Lung microvascular endothelial cell (primary cell): Measurements from ENCODE around the gene MRPL52. TPM values are rescaled to one million over a fixed set of nuclear protein-coding genes. Genes with fewer than 3 reads are reported as not detected.
"Not testable (repeated sequence)": the region's sequence is repeated elsewhere in the genome, so short reads cannot be mapped to it uniquely, and the experiment has no call there.

Experiments
- DNase-seq, 2 donors: peaks; one replicate each; pipeline versions ENCODE4 v3.0.0 to v3.0.0-alpha.2; 2010; ENCODE audit warnings: low read depth in 2 of 2
- total RNA-seq: library from RNA; depleted of rRNA; stranded (reverse); fragments of >200 nt; gene quantifications from 2 replicates; pipeline ENCODE4 v1.2.1, GENCODE V29; 2014

The MRPL52 gene
- total RNA-seq, 1 donor from 2014 or later, result 43.7 TPM

DNA sequence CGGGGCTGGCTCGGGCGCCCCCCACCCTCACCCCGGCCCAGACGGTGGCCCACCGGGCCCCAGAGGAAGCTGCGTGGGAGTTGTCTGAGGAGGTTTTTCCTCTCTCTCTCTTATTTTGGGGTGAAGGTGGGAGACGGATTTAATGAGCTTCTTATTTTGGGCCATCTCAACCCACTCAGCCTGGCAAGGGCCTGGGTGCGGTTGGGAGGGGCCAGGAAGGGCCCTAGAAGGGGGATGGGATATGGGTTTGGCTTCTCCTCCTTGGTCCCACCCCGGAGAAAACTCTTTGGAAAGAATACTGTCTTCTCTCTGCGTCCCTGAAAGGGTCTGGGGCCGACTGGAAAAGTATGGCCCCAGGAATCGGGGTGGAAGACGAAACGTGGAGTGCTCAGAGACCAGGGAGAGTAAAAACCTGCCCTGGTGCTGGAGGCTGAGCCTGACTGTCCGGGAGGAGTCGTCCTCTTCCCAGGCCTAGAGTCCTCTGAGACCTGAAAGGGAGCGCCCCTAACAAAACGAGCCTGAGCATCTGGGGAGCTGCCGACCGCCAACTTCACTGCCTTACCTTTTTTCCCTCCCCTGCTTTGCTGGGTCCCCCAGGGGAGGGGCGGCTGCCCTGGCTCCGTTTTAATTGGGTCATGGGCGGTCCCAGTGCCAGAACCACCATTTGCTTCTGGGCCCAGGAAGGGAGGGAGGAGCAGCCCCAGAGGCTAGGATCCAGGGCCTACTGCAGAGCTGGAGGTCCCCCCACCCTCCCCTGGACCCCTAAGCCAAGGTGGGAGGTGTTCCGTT is 8.3 kb downstream of the MRPL52 start:
- peak; percentile 33 to 42 for DNase-seq

DNA sequence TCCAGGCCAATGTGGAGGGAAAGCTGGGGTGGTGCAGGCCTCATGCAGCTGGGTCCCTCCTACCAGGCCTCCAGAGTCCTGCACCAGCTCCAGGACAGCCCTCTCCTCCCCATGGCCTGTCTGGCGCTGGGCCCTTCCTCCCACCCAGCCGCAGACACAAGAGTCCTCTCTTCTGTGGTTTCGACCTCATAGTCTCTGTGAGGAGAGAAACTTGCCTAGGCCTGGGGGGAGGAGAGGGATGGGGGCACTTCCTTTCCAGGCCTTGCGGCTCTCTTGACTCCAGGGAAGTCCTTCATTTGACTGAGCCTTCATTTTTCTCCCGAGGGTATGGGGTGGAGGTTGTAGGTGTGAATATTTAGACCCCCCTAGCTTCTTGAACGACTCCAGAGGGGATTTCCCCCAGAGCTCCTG is 8.9 kb downstream of the MRPL52 start:
- DNase-seq, result peak in 1 of 2 donors; percentile 46

DNA sequence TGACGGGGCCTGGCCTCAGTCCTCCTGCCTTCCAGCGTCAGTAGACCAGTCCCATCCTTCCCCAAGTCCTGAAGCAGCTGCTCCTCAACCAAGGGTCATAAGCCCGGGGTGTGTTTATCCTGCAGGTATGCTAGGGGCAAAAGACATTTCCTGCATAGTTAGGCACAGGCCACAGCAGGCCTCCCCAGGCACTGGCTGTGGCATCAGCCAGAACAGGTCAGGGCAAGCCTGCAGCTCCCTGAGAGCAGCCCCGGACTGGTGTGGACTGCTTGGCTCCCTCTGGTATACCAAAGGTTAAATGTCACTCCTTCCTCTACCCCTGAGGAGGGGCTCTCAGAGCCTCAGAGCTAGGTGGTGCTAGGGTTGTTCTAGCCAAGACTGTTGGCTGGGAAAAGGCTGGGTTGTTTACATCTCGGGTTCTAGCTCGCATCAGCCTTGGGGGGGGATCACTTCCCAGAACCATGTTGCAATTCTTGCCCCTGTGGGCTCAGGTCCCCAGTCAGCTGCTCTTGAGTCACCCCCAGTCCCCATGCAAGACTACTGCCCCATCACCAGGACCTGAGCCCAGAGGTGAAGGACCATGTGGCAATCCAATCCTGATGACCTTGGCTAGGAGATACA is 9.6 kb downstream of the MRPL52 start:
- DNase-seq, result peak in 1 of 2 donors; percentile 23

DNA sequence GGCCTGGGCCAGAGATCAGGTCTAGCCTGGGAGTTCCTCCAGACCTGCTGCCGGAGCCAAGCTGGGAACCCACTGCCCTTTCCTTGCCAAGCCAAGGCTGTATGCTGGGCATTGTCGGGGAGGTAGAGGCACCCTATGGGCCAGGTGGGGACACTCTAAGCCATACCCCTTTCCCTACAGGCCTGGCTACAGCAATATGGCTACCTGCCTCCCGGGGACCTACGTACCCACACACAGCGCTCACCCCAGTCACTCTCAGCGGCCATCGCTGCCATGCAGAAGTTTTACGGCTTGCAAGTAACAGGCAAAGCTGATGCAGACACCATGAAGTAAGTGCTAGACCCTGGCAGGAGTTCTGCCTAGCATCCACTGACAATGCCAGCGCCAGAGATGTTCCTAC is 11.6 kb downstream of the MRPL52 start:
- no peak for DNase-seq

DNA sequence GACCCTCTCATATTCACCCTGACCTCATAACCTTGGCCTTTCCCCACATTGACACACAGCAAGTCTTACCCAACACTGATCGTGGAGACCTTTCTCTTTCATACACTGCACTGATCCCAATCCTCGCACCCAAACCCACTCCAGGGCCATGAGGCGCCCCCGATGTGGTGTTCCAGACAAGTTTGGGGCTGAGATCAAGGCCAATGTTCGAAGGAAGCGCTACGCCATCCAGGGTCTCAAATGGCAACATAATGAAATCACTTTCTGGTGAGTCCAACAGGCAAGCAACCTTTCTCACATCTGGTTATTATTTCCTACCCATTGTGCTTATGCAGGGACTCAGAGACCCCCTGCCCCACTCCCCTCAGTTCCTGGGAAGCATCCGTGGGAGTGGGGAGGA is 12.1 kb downstream of the MRPL52 start:
- no peak for DNase-seq

DNA sequence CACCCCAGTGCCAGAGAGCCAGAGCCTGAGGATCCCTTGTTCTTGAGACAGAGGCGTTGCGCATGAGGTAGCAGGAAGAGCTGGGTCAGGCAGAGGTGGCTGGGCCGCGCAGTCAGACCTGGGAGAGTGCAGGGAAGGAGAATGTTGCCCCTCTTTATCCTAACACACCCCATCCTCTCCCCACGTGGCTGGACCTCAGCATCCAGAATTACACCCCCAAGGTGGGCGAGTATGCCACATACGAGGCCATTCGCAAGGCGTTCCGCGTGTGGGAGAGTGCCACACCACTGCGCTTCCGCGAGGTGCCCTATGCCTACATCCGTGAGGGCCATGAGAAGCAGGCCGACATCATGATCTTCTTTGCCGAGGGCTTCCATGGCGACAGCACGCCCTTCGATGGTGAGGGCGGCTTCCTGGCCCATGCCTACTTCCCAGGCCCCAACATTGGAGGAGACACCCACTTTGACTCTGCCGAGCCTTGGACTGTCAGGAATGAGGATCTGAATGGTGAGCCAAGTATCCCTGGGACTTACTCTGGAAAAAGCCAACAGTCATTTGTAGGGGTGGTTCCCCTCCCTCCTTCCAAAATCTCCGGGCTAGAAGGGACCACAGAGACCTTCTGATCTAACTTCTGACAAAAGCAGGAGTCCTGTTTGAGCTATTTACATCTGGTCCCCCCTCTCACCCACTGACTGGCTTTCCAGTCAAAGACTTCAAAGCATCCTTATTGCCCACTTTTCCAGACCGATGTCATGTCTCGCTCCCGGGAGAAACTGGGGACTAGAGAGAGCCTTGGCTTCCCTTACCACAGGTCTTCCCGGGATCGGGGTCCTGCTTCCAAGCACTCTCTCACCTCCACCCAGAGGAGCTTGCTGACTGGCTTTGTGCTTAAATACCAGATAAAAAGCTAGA is 12.8 kb downstream of the MRPL52 start:
- DNase-seq, result no peak

DNA sequence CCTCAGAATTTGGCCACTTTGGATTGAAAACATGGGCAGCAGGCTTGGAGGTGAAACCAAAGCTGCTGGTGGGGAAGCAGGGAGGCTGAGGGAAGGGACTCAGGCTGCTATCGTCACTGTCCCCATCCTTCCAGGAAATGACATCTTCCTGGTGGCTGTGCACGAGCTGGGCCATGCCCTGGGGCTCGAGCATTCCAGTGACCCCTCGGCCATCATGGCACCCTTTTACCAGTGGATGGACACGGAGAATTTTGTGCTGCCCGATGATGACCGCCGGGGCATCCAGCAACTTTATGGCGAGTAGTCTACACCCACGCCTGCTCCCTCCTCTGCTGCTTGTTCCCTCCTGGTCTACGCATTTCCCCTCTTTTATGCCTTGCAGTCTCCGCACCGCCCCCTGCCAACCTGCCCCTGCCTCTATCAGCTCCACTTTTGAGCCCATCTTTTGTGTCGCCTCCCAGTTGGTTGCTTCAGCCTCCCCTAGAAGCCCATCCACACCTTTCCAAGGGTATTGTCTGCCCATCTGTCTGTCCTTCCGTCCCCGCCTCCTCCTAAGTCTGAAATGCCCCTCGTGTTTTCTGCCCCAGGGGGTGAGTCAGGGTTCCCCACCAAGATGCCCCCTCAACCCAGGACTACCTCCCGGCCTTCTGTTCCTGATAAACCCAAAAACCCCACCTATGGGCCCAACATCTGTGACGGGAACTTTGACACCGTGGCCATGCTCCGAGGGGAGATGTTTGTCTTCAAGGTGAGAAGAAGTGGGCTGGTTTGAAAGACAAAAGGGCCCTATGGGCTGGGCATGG is 13.6 kb downstream of the MRPL52 start:
- no peak for DNase-seq

DNA sequence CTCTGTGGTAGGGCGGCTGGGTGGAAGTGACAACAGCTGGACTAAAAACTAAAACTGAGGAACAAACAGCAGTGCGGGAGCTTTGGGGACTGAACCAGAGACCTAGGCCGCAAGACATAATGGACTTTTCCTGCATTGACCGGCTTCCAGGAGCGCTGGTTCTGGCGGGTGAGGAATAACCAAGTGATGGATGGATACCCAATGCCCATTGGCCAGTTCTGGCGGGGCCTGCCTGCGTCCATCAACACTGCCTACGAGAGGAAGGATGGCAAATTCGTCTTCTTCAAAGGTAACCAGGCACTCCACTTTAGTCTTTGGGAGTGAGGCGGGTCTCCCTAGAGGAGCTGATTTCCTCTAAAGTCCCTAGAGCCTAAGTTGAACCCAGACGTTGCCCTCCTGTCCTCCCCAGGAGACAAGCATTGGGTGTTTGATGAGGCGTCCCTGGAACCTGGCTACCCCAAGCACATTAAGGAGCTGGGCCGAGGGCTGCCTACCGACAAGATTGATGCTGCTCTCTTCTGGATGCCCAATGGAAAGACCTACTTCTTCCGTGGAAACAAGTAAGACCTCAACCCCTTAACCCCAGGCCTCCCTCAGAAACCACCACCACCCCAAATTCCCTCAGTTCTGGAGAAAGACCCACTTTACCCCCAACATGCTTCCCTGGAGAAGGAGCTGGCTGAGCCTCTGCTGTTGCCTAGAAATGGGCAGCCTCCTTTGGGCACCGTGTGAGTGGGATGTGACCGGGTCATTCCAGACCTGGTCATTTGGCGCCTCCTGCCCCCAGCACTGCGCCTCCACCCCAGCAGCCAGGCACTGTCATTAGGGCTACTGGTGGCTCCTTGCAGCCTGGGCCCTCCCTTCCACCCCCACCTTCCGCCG is 14.8 kb downstream of the MRPL52 start:
- DNase-seq, result no peak

DNA sequence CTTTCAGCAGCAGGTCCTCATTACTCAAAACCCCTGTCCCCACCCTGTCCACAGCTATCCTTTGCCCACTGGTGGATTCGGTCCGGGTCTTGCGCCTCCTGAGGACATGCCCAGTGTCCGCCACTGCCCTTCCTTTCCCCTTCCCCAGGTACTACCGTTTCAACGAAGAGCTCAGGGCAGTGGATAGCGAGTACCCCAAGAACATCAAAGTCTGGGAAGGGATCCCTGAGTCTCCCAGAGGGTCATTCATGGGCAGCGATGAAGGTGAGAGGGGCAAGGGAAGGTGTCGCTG is 15.4 kb downstream of the MRPL52 start:
- DNase-seq, result no peak

DNA sequence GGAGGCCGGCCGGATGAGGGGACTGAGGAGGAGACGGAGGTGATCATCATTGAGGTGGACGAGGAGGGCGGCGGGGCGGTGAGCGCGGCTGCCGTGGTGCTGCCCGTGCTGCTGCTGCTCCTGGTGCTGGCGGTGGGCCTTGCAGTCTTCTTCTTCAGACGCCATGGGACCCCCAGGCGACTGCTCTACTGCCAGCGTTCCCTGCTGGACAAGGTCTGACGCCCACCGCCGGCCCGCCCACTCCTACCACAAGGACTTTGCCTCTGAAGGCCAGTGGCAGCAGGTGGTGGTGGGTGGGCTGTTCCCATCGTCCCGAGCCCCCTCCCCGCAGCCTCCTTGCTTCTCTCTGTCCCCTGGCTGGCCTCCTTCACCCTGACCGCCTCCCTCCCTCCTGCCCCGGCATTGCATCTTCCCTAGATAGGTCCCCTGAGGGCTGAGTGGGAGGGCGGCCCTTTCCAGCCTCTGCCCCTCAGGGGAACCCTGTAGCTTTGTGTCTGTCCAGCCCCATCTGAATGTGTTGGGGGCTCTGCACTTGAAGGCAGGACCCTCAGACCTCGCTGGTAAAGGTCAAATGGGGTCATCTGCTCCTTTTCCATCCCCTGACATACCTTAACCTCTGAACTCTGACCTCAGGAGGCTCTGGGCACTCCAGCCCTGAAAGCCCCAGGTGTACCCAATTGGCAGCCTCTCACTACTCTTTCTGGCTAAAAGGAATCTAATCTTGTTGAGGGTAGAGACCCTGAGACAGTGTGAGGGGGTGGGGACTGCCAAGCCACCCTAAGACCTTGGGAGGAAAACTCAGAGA is 16.3 kb downstream of the MRPL52 start:
- DNase-seq, result no peak

DNA sequence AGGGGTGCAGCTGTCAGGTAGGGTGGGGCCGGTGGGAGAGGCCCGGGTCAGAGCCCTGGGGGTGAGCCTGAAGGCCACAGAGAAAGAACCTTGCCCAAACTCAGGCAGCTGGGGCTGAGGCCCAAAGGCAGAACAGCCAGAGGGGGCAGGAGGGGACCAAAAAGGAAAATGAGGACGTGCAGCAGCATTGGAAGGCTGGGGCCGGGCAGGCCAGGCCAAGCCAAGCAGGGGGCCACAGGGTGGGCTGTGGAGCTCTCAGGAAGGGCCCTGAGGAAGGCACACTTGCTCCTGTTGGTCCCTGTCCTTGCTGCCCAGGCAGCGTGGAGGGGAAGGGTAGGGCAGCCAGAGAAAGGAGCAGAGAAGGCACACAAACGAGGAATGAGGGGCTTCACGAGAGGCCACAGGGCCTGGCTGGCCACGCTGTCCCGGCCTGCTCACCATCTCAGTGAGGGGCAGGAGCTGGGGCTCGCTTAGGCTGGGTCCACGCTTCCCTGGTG is 17.2 kb downstream of the MRPL52 start:
- no peak for DNase-seq

DNA sequence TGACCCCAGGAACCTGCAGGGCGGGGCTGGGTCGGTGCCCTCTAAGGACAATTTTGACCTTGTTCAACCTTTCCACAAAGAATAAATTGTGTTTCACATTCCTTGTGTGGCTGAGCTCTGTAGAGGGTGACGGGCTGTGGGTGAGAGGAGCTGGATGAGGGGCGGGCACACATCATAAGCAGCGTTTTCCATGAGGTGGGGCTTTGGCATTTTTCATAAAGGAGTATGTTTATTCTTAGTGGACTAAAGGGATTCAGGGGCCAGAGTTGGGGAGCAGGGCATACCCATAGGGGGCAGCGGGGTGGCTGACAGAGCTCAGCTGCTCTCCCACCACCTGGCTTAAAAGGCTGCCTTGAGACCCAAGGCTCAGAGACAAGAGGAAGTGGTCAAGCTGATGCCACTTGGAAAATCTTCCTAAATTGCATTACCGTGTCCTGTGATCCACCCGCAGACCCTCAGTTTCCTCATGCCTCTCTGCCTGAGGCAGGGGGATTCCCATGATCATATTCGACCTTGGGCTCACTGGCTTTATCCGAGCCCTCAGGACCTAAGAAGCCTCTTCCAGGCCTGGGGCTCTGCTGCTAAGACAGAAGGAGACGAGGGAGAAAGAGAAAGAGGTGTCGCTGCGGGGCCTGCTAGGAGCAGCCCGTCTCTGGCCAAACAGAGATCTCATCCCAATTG is 18.1 kb downstream of the MRPL52 start:
- DNase-seq, result peak; percentile 41 to 57

DNA sequence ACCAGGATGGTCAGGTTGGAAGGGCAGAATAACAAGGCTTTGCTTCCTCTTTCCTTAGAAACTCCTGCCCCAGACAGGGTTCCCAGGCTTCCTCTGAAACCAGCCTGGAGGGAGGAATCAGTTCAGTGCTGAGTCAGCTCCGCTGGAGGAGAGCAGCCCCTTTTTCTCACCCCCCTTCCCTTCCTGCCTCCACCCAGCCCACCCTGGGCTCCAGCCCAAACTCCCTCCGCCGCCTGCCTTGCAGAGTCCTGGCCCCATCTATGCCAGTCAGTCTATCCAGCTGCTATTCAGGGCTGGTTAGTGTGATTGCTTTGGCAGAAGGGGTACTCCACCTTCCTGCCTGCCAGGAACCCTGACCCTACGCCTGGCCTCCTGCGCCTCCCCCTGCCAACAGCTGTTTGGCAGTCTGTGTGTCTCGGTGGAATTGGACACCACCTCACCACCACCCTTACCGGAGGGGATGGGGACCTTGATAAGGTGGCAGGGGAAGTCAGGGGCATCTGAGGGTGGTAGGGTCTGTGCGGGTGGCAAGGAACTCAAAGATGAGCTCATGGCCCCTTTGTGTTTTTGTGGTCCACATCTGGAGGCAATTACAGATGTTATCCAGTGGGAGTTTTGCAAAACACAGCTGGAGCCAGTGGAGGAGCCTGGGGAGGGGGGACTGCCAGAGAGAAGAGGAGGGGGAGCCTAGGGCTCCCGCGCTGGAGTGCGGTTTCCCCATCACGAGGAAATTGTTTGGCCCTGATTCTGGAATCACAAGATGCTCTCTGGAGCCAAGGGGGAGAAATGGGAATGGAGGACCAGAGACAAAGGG is 18.9 kb downstream of the MRPL52 start:
- DNase-seq, result peak; percentile 52 to 82

DNA sequence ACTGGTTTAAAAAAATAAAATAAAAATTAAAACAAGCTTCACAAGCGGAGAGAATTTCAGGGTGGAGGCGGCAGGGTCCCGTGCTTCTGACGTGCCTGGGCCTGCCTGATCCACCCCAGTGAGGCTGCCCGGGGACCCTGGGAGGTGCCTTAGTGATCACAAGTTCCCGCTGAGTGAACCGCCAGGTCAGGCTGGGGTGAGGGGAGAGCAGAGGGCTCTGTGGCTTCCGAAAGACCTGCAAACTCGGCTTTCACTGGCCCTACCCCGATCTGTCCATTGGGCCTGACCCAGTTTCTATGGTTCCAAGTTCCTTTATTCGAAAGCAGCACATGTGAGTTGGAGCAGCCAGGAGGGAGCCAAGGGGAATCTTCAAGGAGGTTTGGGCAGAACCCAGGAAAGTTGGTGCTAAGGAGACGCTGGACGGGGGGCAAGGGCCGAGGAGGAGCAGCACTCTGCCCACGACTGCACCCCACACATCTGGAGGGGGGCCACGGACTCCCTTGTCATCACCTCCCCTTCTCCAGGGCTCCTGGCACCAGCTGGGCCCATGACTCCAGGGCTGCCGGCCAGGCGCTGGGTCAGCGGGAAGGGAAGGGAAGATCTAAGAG is 19.6 kb downstream of the MRPL52 start:
- DNase-seq, result no peak

DNA sequence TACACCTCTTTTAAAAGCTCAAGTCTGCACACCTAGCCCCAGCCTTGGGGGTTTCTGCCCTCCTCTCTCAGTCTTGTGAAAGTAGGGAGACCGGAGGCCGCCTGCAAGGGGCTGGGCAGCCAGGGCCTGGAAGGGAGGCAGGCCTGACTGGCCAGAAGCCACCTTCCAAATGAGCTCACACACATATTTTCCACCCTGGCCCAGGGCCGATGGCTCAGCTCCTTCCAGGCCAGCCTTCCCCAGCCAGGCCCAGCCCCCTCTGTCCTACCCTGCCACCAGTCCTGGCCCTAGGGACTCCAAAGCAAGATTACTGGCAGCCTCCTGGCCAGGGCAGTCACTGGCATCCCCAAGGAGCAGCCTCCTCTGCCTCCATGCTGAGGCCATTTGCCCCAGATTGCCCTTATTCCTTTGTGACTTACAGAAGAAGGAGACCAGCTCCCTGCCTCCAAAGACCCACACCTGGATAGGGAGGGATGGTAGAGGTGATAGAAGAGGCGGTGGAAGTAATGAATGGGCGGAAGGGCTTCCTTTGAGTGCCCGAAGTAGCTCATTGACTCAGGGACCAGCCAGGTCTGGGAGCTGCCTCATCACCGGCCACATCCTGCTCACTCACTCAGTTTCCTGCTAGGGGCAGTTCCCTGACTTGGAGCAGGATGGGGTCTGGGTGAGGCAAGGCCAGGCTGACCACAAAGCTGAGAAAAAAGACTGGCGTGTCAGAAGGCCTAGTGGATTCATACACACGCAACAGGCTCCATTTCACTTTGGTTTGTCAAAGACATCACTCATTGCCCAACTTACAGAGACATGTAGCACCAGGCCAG is 21.5 kb downstream of the MRPL52 start:
- peak; percentile 94 to 98 for DNase-seq

DNA sequence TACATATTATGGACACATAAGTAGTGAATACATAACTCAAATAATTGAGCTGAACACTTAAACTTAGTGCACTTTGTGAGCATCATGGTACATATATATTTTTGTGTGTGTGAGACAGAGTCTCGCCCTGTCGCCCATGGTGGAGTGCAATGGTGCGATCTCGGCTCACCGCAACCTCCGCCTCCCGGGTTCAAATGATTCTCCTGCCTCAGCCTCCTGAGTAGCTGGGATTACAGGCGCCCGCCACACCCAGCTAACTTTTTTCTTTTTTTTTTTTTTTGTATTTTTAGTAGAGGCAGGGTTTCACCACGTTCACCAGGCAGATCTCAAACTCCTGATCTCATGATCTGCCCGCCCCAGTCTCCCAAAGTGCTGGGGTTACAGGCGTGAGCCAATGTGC is 22.5 kb downstream of the MRPL52 start:
- DNase-seq, result not testable (repeated sequence)

DNA sequence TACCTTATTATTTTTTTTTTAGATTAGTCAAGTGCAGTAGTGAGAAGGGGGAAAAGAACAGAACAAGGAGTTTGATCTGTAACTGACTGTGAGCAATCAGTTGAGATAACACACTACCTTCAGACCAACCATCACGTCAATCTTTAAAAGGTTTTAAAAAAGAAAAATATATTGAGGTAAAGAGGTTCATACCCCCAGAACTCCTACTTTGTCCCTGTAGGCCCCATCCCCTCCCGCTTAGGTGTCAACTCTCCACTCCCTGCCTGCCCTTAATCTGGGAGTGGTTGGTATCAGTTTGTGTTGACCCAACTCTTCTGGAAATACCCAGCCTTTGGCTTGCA is 22.9 kb downstream of the MRPL52 start:
- no peak for DNase-seq
